Trophoblast cell (in vitro differentiated cells and primary cell): ENCODE measurements around the gene RAI1.

Source experiments
- DNase-seq, 2 donors: peaks; one replicate each; pipeline ENCODE4 v3.0.0-alpha.2; 2016
- H2AFZ ChIP-seq: 2 replicates; pipeline ENCODE4 v1.6.1; 2013; ENCODE audit warnings: low read length, moderate library complexity, mild to moderate bottlenecking; ENCODE audit not compliant: insufficient read depth, poor library complexity
- H2AK5ac ChIP-seq: 2 replicates; pipeline ENCODE4 v1.6.1; 2013; ENCODE audit warnings: mild to moderate bottlenecking, low read length
- H2BK120ac ChIP-seq: 2 replicates; pipeline ENCODE4 v1.6.1; 2013; ENCODE audit warnings: low read length, mild to moderate bottlenecking, moderate library complexity; ENCODE audit not compliant: insufficient read depth, poor library complexity
- H2BK12ac ChIP-seq: 2 replicates; pipeline ENCODE4 v1.6.1; 2013; ENCODE audit warnings: mild to moderate bottlenecking, low read length, moderate library complexity
- H2BK5ac ChIP-seq: 2 replicates; pipeline ENCODE4 v1.6.1; 2013; ENCODE audit warnings: low read length, low read depth, moderate library complexity, mild to moderate bottlenecking; ENCODE audit not compliant: poor library complexity
- H3K14ac ChIP-seq: 2 replicates; pipeline ENCODE4 v1.6.1; 2013; ENCODE audit warnings: mild to moderate bottlenecking, low read length
- H3K18ac ChIP-seq: 2 replicates; pipeline ENCODE4 v1.6.1; 2013; ENCODE audit warnings: mild to moderate bottlenecking, low read length
- H3K23ac ChIP-seq: 2 replicates; pipeline ENCODE4 v1.6.1; 2013; ENCODE audit warnings: low read length
- H3K27ac ChIP-seq: 2 replicates; pipeline ENCODE4 v1.5.1; 2013; ENCODE audit warnings: low read depth, mild to moderate bottlenecking, inconsistent platforms, low read length, moderate library complexity
- H3K27me3 ChIP-seq: 2 replicates; pipeline ENCODE4 v1.6.1; 2013; ENCODE audit warnings: inconsistent platforms, mild to moderate bottlenecking, low read length, moderate library complexity; ENCODE audit not compliant: insufficient read depth
- H3K36me3 ChIP-seq, 2 experiments: 1 replicate in 1 of 2; 2 replicates in 1 of 2; pipeline ENCODE4 v1.6.1; 2013; ENCODE audit warnings: low read length in 2 of 2, mild to moderate bottlenecking in 2 of 2, moderate library complexity in 1 of 2; ENCODE audit not compliant: insufficient read depth in 2 of 2, control insufficient read depth in 1 of 2
- H3K4ac ChIP-seq: 2 replicates; pipeline ENCODE4 v1.6.1; 2013; ENCODE audit warnings: low read depth, mild to moderate bottlenecking, low read length, moderate library complexity
- H3K4me1 ChIP-seq, 2 experiments: 1 replicate in 1 of 2; 2 replicates in 1 of 2; pipeline ENCODE4 v1.6.1; 2013; ENCODE audit warnings: low read length in 2 of 2, mild to moderate bottlenecking in 2 of 2, moderate library complexity in 1 of 2; ENCODE audit not compliant: insufficient read depth in 2 of 2, control insufficient read depth in 1 of 2
- H3K4me2 ChIP-seq: 2 replicates; pipeline ENCODE4 v1.6.1; 2013; ENCODE audit warnings: inconsistent platforms, mild to moderate bottlenecking, low read length, moderate library complexity
- H3K4me3 ChIP-seq: 2 replicates; pipeline ENCODE4 v1.5.1; 2013; ENCODE audit warnings: mild to moderate bottlenecking, low read depth, low read length, inconsistent platforms
- H3K79me1 ChIP-seq: one replicate; pipeline ENCODE4 v1.6.1; 2013; ENCODE audit warnings: low read length
- H3K79me2 ChIP-seq: 2 replicates; pipeline ENCODE4 v1.6.1; 2013; ENCODE audit warnings: low read length, mild to moderate bottlenecking; ENCODE audit not compliant: control insufficient read depth, insufficient read depth, poor library complexity
- H3K9ac ChIP-seq: 2 replicates; pipeline ENCODE4 v1.6.1; 2013; ENCODE audit warnings: mild to moderate bottlenecking, low read length
- H3K9me3 ChIP-seq: 2 replicates; pipeline ENCODE4 v1.6.1; 2013; ENCODE audit warnings: low read depth, mild to moderate bottlenecking, control low read depth, inconsistent platforms, low read length; ENCODE audit not compliant: insufficient read depth
- H4K12ac ChIP-seq: 2 replicates; pipeline ENCODE4 v1.6.1; 2013; ENCODE audit warnings: low read depth, mild to moderate bottlenecking, low read length, moderate library complexity
- H4K8ac ChIP-seq: 2 replicates; pipeline ENCODE4 v1.6.1; 2013; ENCODE audit warnings: low read depth, mild to moderate bottlenecking, low read length, moderate library complexity
- H4K91ac ChIP-seq: one replicate; pipeline ENCODE4 v1.6.1; 2013; ENCODE audit warnings: low read depth, mild to moderate bottlenecking, low read length, moderate library complexity
- WGBS: extraction: QIAGEN DNeasy Blood & Tissue Kit; methylation state at CpG from one replicate; pipeline ENCODE4 v1.1.7; 2013; ENCODE audit warnings: missing lambda C conversion rate; ENCODE audit not compliant: insufficient read length, insufficient coverage; ENCODE audit errors: extremely low coverage; 5-methylcytosine and 5-hydroxymethylcytosine counted together

The RAI1 gene

GRCh38 chr17:17719199-17719940 lies 38.1 kb downstream of the RAI1 start:
- Histone ChIP-seq H3K9ac (no peak overlapping the region), H4K12ac (no peak overlapping the region), H2AFZ (no peak overlapping the region), H2BK5ac (no peak overlapping the region), H2AK5ac (no peak overlapping the region), H4K91ac (no peak overlapping the region), H3K36me3 (peaks cover 0 to 2% of the 10 kb centered on the region in 2 experiments), H3K23ac (no peak overlapping the region), H2BK12ac (no peak overlapping the region), H4K8ac (no peak overlapping the region), H3K4me1 (peaks cover 18 to 19% of the 10 kb centered on the region in 2 experiments), H3K4me3 (no peak overlapping the region), H3K27me3 (peaks cover 9% of the 10 kb centered on the region), H3K79me2 (peaks cover under 1% of the 10 kb centered on the region), H2BK120ac (no peak overlapping the region), H3K4me2 (no peak overlapping the region), H3K9me3 (peaks cover 2% of the 10 kb centered on the region), H3K14ac (no peak overlapping the region), H3K27ac (no peak overlapping the region), H3K18ac (no peak overlapping the region), H3K4ac (no peak overlapping the region), H3K79me1 (peaks cover 13% of the 10 kb centered on the region)
- WGBS: no CpG with 5 or more reads among the region's 6 CpGs
- no peak for DNase-seq

DNA sequence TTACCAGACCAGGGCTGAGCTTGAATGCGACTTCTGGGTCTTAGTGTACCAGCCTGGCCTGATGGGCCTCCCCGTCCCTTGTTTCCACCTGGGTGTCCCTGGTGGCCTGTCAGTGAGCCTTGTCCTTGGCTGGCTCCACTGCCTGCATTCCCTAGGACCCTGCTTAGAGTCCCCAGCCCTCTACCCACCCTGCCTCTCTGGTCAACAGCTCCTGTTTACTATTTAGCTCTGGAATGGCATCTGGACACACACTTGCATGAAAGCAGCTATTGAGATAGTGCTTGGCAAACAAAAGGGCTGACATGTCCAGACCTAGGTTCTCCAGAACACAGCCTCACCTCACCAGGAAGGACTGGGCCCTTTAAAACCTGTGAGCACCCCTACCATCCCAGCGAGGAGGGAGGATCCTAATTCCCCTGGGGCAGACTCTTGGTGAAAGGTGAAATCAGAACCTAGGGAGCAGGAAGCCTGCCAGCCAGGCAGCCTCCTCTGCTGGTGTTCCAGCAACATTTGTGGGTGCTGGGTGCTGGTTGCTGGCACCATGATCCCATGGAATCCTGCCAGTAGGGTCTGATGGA lies 38.8 kb downstream of the RAI1 start:
- Histone ChIP-seq H3K36me3 (peaks cover 0 to 2% of the 10 kb centered on the region in 2 experiments), H2AFZ (no peak overlapping the region), H3K4me2 (no peak overlapping the region), H3K27ac (no peak overlapping the region), H3K9ac (no peak overlapping the region), H3K14ac (no peak overlapping the region), H2BK120ac (no peak overlapping the region), H3K23ac (no peak overlapping the region), H2AK5ac (no peak overlapping the region), H4K91ac (no peak overlapping the region), H2BK12ac (no peak overlapping the region), H3K18ac (no peak overlapping the region), H4K12ac (no peak overlapping the region), H3K4ac (no peak overlapping the region), H4K8ac (no peak overlapping the region), H2BK5ac (no peak overlapping the region), H3K4me3 (no peak overlapping the region), H3K4me1 (peaks cover 19 to 22% of the 10 kb centered on the region in 2 experiments), H3K79me1 (peaks cover 16% of the 10 kb centered on the region), H3K27me3 (peaks cover 9% of the 10 kb centered on the region), H3K9me3 (peaks cover 2% of the 10 kb centered on the region), H3K79me2 (peaks cover 2% of the 10 kb centered on the region)
- no peak for DNase-seq
- WGBS: no CpG with 5 or more reads among the region's 3 CpGs

- no peak overlapping the region for H3K4me2 ChIP-seq
- DNase-seq: no peak
- no peak overlapping the region for H2BK120ac ChIP-seq
- no peak overlapping the region for H2AK5ac ChIP-seq
- no peak overlapping the region for H2BK12ac ChIP-seq
- H4K8ac ChIP-seq: no peak overlapping the region
- H3K9me3 ChIP-seq: peaks cover 2% of the 10 kb centered on the region
- peaks cover 30 to 34% of the 10 kb centered on the region in 2 experiments for H3K4me1 ChIP-seq
- H3K9ac ChIP-seq: no peak overlapping the region
- H3K36me3 ChIP-seq: peaks cover 0 to 2% of the 10 kb centered on the region in 2 experiments
- H3K14ac ChIP-seq: no peak overlapping the region
- H3K27me3 ChIP-seq: peaks cover 9% of the 10 kb centered on the region
- peaks cover 19% of the 10 kb centered on the region for H3K79me1 ChIP-seq
- no peak overlapping the region for H4K12ac ChIP-seq
- no peak overlapping the region for H2BK5ac ChIP-seq
- H3K27ac ChIP-seq: no peak overlapping the region
- no peak overlapping the region for H2AFZ ChIP-seq
- H4K91ac ChIP-seq: no peak overlapping the region
- peaks cover 2% of the 10 kb centered on the region for H3K79me2 ChIP-seq
- no peak overlapping the region for H3K23ac ChIP-seq
- H3K4me3 ChIP-seq: no peak overlapping the region
- no peak overlapping the region for H3K4ac ChIP-seq
- no peak overlapping the region for H3K18ac ChIP-seq
- WGBS: no CpG with 5 or more reads among the region's 2 CpGs
Measured at GRCh38 chr17:17721140-17721668, 39.9 kb downstream of the RAI1 start.

- Histone ChIP-seq H3K27me3 (peaks cover 9% of the 10 kb centered on the region), H3K36me3 (peaks cover 2 to 5% of the 10 kb centered on the region in 2 experiments), H3K14ac (peak overlapping the region; percentile 13), H3K27ac (no peak overlapping the region), H3K79me2 (peaks cover 2% of the 10 kb centered on the region), H2BK12ac (no peak overlapping the region), H3K4me2 (peak overlapping the region; percentile 95), H3K9me3 (peaks cover 2% of the 10 kb centered on the region), H3K23ac (no peak overlapping the region), H3K4ac (peak overlapping the region; percentile 32), H2AK5ac (no peak overlapping the region), H4K12ac (no peak overlapping the region), H4K91ac (peak overlapping the region; percentile 9), H3K4me3 (peak overlapping the region; percentile 24), H3K79me1 (peaks cover 19% of the 10 kb centered on the region), H2BK120ac (no peak overlapping the region), H3K18ac (peak overlapping the region; percentile 65), H4K8ac (peak overlapping the region; percentile 13), H3K4me1 (peaks cover 31 to 34% of the 10 kb centered on the region in 2 experiments), H2BK5ac (no peak overlapping the region), H3K9ac (peak overlapping the region; percentile 10), H2AFZ (no peak overlapping the region)
- no peak for DNase-seq
- WGBS: no CpG with 5 or more reads among the region's 68 CpGs
Measured at GRCh38 chr17:17722081-17722905, 41.0 kb downstream of the RAI1 start.
